B cell (primary cell): Measurements from ENCODE around the gene CD226. TPM values are rescaled to one million over a fixed set of nuclear protein-coding genes. Genes with fewer than 3 reads are reported as not detected.
"Not testable (repeated sequence)": the region's sequence is repeated elsewhere in the genome, so short reads cannot be mapped to it uniquely, and the experiment has no call there.

Experiments
- ATAC-seq: fragments of 200-7000 bp; cut with Tn5 transposase; one replicate; pipeline ENCODE4 v1.10.0; 2021; ENCODE audit warnings: low read depth, mild to moderate bottlenecking, moderate number of reproducible peaks, moderate library complexity
- CTCF ChIA-PET: fragments of 350-600 bp; sonication (Branson Sonifier 250); formaldehyde crosslinking; loops from one replicate; lab custom pipeline; 2021; ENCODE audit warnings: antibody characterized with exemption, inconsistent platforms; lab: Charles Lee
- POLR2A ChIA-PET: fragments of 350-600 bp; sonication (Branson Sonifier 250); formaldehyde crosslinking; loops from one replicate; lab custom pipeline; 2021; ENCODE audit warnings: antibody characterized with exemption; lab: Charles Lee
- DNase-seq: peaks from one replicate; pipeline ENCODE4 v3.0.0; 2013
- H2AFZ ChIP-seq: 2 replicates; pipeline ENCODE4 v1.6.1; 2012; ENCODE audit warnings: mild to moderate bottlenecking, low read depth, low read length; ENCODE audit not compliant: insufficient read depth, poor library complexity, severe bottlenecking
- H3K27ac ChIP-seq, 2 donors: 1 replicate in 1 of 2; 2 replicates in 1 of 2; pipeline ENCODE4 v1.5.1; 2012 to 2013; ENCODE audit warnings: low read length in 2 of 2, mild to moderate bottlenecking in 2 of 2, moderate library complexity in 1 of 2
- H3K27me3 ChIP-seq, 4 experiments: fragments of 200-600 bp in 1 of 4; sonication (generic) in 1 of 4; replicated peaks in 1 of 4; 1 replicate in 2 of 4; 2 replicates in 2 of 4; pipeline versions ENCODE4 v1.6.1 to v1.7.0; 2013 to 2016; ENCODE audit warnings: low read length in 3 of 4, mild to moderate bottlenecking in 2 of 4, mixed read lengths in 1 of 4, moderate library complexity in 1 of 4; ENCODE audit not compliant: insufficient read depth in 4 of 4, control insufficient read depth in 3 of 4; ENCODE audit errors: control extremely low read depth in 1 of 4
- H3K36me3 ChIP-seq, 2 experiments: replicated peaks in 1 of 2; 1 replicate in 1 of 2; 2 replicates in 1 of 2; pipeline versions ENCODE4 v1.6.1 to v1.7.1; 2013; ENCODE audit warnings: low read length in 1 of 2; ENCODE audit not compliant: insufficient read depth in 2 of 2, control insufficient read depth in 1 of 2; ENCODE audit errors: control extremely low read depth in 1 of 2, extremely low read depth in 1 of 2
- H3K4me1 ChIP-seq, 2 donors: fragments of 200-600 bp in 1 of 2; sonication (generic) in 1 of 2; 1 replicate in 1 of 2; 2 replicates in 1 of 2; pipeline versions ENCODE4 v1.5.1 to v1.6.1; 2013 to 2017; ENCODE audit warnings: low read length in 2 of 2; ENCODE audit not compliant: control insufficient read depth in 2 of 2, insufficient read depth in 2 of 2
- H3K4me2 ChIP-seq: replicated peaks from 2 replicates; pipeline ENCODE3; 2012; ENCODE audit warnings: mild to moderate bottlenecking, low read depth, low read length; ENCODE audit not compliant: poor library complexity, severe bottlenecking
- H3K4me3 ChIP-seq, 5 experiments: fragments of 200-600 bp in 1 of 5; sonication (generic) in 1 of 5; 1 replicate in 3 of 5; 2 replicates in 2 of 5; pipeline versions ENCODE4 v1.5.1 to v1.7.0; 2011 to 2016; ENCODE audit warnings: low read length in 4 of 5, mild to moderate bottlenecking in 4 of 5, low read depth in 2 of 5, control low read depth in 1 of 5, moderate library complexity in 1 of 5; ENCODE audit not compliant: insufficient read depth in 1 of 5; ENCODE audit errors: control extremely low read depth in 1 of 5, extremely low read depth in 1 of 5
- H3K79me2 ChIP-seq: fragments of 200-600 bp; sonication (generic); one replicate; pipeline ENCODE4 v1.6.0; 2016; ENCODE audit warnings: low read length; ENCODE audit not compliant: control insufficient read depth, insufficient read depth
- H3K9ac ChIP-seq: fragments of 200-600 bp; sonication (generic); 2 replicates; pipeline ENCODE4 v1.6.1; 2017; ENCODE audit warnings: mild to moderate bottlenecking, low read length, moderate library complexity
- H3K9me3 ChIP-seq, 3 donors: one replicate each; pipeline versions ENCODE4 v1.6.1 to v1.7.1; 2013; ENCODE audit warnings: low read length in 2 of 3; ENCODE audit not compliant: control insufficient read depth in 2 of 3, insufficient read depth in 1 of 3; ENCODE audit errors: control extremely low read depth in 1 of 3
- H4K20me1 ChIP-seq: 2 replicates; pipeline ENCODE4 v1.6.0; 2012; ENCODE audit warnings: mild to moderate bottlenecking, low read length; ENCODE audit not compliant: insufficient read depth, control insufficient read depth, poor library complexity, severe bottlenecking
- H3K27ac Mint-ChIP-seq: one replicate; pipeline ENCODE4 v1.8.0; 2021; ENCODE audit warnings: mixed read lengths
- H3K27me3 Mint-ChIP-seq: one replicate; pipeline ENCODE4 v1.8.0; 2021; ENCODE audit warnings: mixed read lengths
- H3K4me1 Mint-ChIP-seq: one replicate; pipeline ENCODE4 v1.8.0; 2021; ENCODE audit warnings: mixed read lengths
- H3K4me3 Mint-ChIP-seq: one replicate; pipeline ENCODE4 v1.8.0; 2021; ENCODE audit warnings: mixed read lengths
- H3K9me3 Mint-ChIP-seq: one replicate; pipeline ENCODE4 v1.8.0; 2022; ENCODE audit warnings: mixed read lengths; ENCODE audit not compliant: insufficient read depth
- CTCF ChIP-seq: fragments of 200-600 bp; IDR thresholded peaks from one replicate; pipeline ENCODE4 v1.8.0; 2022; ENCODE audit warnings: antibody characterized with exemption, mild to moderate bottlenecking
- EZH2 ChIP-seq: IDR thresholded peaks from 2 replicates; pipeline ENCODE4 v1.6.1; 2012; ENCODE audit warnings: borderline replicate concordance, low read depth, mild to moderate bottlenecking, moderate library complexity, low read length; ENCODE audit not compliant: insufficient read depth, poor library complexity, severe bottlenecking
- WGBS: methylation state at CpG from one replicate; pipeline ENCODE4 v1.1.5; 2013; ENCODE audit warnings: missing lambda C conversion rate; ENCODE audit not compliant: insufficient coverage; 5-methylcytosine and 5-hydroxymethylcytosine counted together
- intact Hi-C: fragments of 100-400 bp; cut with micrococcal nuclease; formaldehyde crosslinking; loops from one replicate; pipeline ENCODE4 v1.10.0; 2022
- polyA plus RNA-seq: library from polyadenylated mRNA; depleted of rRNA; stranded (reverse); fragments of >200 nt; gene quantifications from 2 replicates; pipeline ENCODE4 v1.2.3, GENCODE V29; 2012
- total RNA-seq, 2 donors: library from RNA; stranded (reverse); fragments of 120-200 nt in 1 of 2; gene quantifications; 1 replicate in 1 of 2; 2 replicates in 1 of 2; pipeline versions ENCODE4 v1.2.3 to v1.2.4, GENCODE V29; 2013 to 2022

CD226 gene
- total and polyA plus RNA-seq, 2 donors (not counting 1 experiment from before 2014, with no cell fraction given) = 0.78 to 2.6 TPM

GRCh38 chr18:69866212-69866611 lies 81.5 kb downstream of the CD226 start:
- no peak overlapping the region for H3K4me2 ChIP-seq
- Mint-ChIP-seq H3K27ac (no peak overlapping the region), H3K9me3 (no peaks in the 10 kb centered on the region), H3K27me3 (no peaks in the 10 kb centered on the region), H3K4me3 (no peak overlapping the region), H3K4me1 (no peaks in the 10 kb centered on the region)
- H3K27me3 ChIP-seq = no peaks in the 10 kb centered on the region
- no peaks in the 10 kb centered on the region for H3K9me3 ChIP-seq
- ChIA-PET CTCF (no interaction called here), POLR2A (no interaction called here)
- no peak overlapping the region for H2AFZ ChIP-seq
- intact Hi-C loops = no loop called here
- no peaks in the 10 kb centered on the region for H3K4me1 ChIP-seq
- no peak overlapping the region for H3K27ac ChIP-seq
- no peaks in the 10 kb centered on the region for H4K20me1 ChIP-seq
- no peak for ATAC-seq
- TF ChIP-seq EZH2 = no peak
- no peak for TF ChIP-seq CTCF
- no CpG with 5 or more reads among the region's 4 CpGs for WGBS
- H3K4me3 ChIP-seq = no peak overlapping the region
- no peak overlapping the region for H3K9ac ChIP-seq
- H3K36me3 ChIP-seq = no peaks in the 10 kb centered on the region
- no peak for DNase-seq
- no peaks in the 10 kb centered on the region for H3K79me2 ChIP-seq

- H3K4me3 ChIP-seq = no peak overlapping the region
- no peaks in the 10 kb centered on the region for H3K27me3 Mint-ChIP-seq
- no peaks in the 10 kb centered on the region for H3K27me3 ChIP-seq
- H2AFZ ChIP-seq = no peak overlapping the region
- TF ChIP-seq EZH2 (no peak), CTCF (no peak)
- ATAC-seq (no peak), DNase-seq (no peak)
- H3K4me1 Mint-ChIP-seq = no peaks in the 10 kb centered on the region
- CTCF ChIA-PET = no interaction called here
- no peak overlapping the region for H3K27ac ChIP-seq
- intact Hi-C loops = no loop called here
- POLR2A ChIA-PET = no interaction called here
- H3K36me3 ChIP-seq = no peaks in the 10 kb centered on the region
- H3K79me2 ChIP-seq = no peaks in the 10 kb centered on the region
- no peaks in the 10 kb centered on the region for H3K9me3 Mint-ChIP-seq
- no peak overlapping the region for H3K9ac ChIP-seq
- no peak overlapping the region for H3K27ac Mint-ChIP-seq
- no peak overlapping the region for H3K4me2 ChIP-seq
- H3K9me3 ChIP-seq = no peaks in the 10 kb centered on the region
- no peaks in the 10 kb centered on the region for H4K20me1 ChIP-seq
- no peak overlapping the region for H3K4me3 Mint-ChIP-seq
- H3K4me1 ChIP-seq = no peaks in the 10 kb centered on the region
- 50% methylated on average over 2 of the region's 4 CpGs for WGBS
Measured at GRCh38 chr18:69865776-69866175, 81.9 kb downstream of the CD226 start.

GRCh38 chr18:69864802-69865201 lies 82.9 kb downstream of the CD226 start:
- H3K27me3 ChIP-seq, H3K9me3 ChIP-seq, H3K4me3 Mint-ChIP-seq, H2AFZ ChIP-seq, H3K36me3 ChIP-seq, intact Hi-C loops, DNase-seq, H3K4me1 ChIP-seq, H3K27ac ChIP-seq, POLR2A ChIA-PET, H3K4me1 Mint-ChIP-seq, ATAC-seq, H3K79me2 ChIP-seq, H4K20me1 ChIP-seq, H3K27me3 Mint-ChIP-seq, H3K4me3 ChIP-seq, H3K9me3 Mint-ChIP-seq, H3K27ac Mint-ChIP-seq, H3K9ac ChIP-seq, H3K4me2 ChIP-seq, CTCF ChIA-PET: not testable (repeated sequence)
- WGBS = no CpG with 5 or more reads among the region's 6 CpGs
